ENCODE results near the gene PDE11A.

DNA sequence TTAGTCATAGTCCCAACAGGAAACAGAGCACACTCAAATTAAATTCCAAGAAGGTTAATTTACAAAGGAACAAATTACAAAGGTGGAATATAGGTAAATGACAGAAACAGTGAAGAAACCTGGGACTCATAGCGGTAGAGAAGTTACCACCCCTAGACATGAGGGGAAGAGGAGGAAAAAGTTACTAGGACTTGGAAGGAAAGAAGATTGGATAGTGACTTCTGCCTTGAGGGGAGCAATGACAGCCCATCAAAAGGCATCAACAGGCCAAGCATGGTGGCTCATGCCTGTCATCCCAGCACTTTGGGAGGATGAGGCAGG lies 2.4 kb upstream of the PDE11A start:
- TF ChIP-seq, protein P1, sequence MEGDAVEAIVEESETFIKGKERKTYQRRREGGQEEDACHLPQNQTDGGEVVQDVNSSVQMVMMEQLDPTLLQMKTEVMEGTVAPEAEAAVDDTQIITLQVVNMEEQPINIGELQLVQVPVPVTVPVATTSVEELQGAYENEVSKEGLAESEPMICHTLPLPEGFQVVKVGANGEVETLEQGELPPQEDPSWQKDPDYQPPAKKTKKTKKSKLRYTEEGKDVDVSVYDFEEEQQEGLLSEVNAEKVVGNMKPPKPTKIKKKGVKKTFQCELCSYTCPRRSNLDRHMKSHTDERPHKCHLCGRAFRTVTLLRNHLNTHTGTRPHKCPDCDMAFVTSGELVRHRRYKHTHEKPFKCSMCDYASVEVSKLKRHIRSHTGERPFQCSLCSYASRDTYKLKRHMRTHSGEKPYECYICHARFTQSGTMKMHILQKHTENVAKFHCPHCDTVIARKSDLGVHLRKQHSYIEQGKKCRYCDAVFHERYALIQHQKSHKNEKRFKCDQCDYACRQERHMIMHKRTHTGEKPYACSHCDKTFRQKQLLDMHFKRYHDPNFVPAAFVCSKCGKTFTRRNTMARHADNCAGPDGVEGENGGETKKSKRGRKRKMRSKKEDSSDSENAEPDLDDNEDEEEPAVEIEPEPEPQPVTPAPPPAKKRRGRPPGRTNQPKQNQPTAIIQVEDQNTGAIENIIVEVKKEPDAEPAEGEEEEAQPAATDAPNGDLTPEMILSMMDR (IDR thresholded peaks at IDR 0.05) = no peak
- TF ChIP-seq ZFX (IDR thresholded peaks at IDR 0.05; ENCODE audit: borderline replicate concordance) = no peak
